PFSK-1 (cell line): ENCODE results near the gene NCK2.

Experiments used
- FOXP2 ChIP-seq: optimal IDR thresholded peaks from 2 replicates; pipeline ENCODE3; 2011; ENCODE audit warnings: borderline replicate concordance, control low read depth, inconsistent platforms; ENCODE audit not compliant: insufficient read depth; ENCODE audit errors: extremely low read length, extremely low read depth
- POLR2AphosphoS5 ChIP-seq: IDR thresholded peaks from 2 replicates; pipeline ENCODE4 v1.6.1; 2012; ENCODE audit warnings: low read depth, mild to moderate bottlenecking, control low read depth, low read length, moderate library complexity
- SIN3A ChIP-seq: IDR thresholded peaks from 2 replicates; pipeline ENCODE4 v1.6.1; 2012; ENCODE audit warnings: mild to moderate bottlenecking, low read length, moderate library complexity, borderline replicate concordance; ENCODE audit not compliant: insufficient read depth
- TAF1 ChIP-seq: IDR thresholded peaks from 2 replicates; pipeline ENCODE4 v1.6.1; 2012; ENCODE audit warnings: low read length, control low read depth, borderline replicate concordance; ENCODE audit not compliant: insufficient read depth
- TF ChIP-seq, protein P1 (sequence below), 2 experiments: IDR thresholded peaks; 2 replicates each; pipeline versions ENCODE4 v1.6.1 to v1.8.0; 2011 to 2012; ENCODE audit warnings: low read depth in 2 of 2, low read length in 2 of 2, control low read depth in 1 of 2, inconsistent platforms in 1 of 2, mild to moderate bottlenecking in 1 of 2, moderate library complexity in 1 of 2; ENCODE audit not compliant: insufficient read depth in 1 of 2

Gene NCK2

DNA sequence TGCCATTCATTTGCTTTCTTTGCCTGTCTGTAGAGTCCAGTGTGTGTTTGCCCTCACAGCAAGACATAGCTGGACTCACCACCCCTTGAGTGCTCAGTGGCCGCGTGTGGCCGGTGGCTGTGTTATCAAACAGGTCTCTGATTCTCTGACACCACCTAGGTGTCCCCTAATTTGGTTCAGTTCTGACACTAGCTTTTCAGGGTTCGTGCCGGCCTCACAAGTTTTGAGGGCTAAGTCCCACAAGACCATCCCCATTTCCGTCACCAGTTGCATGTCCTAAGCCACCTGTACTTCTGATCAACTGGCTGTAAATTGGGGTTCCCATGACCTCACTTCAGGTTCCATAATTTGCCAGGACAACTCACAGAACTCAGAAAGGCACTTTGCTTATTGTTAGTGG lies 23.5 kb downstream of the NCK2 start:
- TF ChIP-seq, protein P1, sequence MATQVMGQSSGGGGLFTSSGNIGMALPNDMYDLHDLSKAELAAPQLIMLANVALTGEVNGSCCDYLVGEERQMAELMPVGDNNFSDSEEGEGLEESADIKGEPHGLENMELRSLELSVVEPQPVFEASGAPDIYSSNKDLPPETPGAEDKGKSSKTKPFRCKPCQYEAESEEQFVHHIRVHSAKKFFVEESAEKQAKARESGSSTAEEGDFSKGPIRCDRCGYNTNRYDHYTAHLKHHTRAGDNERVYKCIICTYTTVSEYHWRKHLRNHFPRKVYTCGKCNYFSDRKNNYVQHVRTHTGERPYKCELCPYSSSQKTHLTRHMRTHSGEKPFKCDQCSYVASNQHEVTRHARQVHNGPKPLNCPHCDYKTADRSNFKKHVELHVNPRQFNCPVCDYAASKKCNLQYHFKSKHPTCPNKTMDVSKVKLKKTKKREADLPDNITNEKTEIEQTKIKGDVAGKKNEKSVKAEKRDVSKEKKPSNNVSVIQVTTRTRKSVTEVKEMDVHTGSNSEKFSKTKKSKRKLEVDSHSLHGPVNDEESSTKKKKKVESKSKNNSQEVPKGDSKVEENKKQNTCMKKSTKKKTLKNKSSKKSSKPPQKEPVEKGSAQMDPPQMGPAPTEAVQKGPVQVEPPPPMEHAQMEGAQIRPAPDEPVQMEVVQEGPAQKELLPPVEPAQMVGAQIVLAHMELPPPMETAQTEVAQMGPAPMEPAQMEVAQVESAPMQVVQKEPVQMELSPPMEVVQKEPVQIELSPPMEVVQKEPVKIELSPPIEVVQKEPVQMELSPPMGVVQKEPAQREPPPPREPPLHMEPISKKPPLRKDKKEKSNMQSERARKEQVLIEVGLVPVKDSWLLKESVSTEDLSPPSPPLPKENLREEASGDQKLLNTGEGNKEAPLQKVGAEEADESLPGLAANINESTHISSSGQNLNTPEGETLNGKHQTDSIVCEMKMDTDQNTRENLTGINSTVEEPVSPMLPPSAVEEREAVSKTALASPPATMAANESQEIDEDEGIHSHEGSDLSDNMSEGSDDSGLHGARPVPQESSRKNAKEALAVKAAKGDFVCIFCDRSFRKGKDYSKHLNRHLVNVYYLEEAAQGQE (IDR thresholded peaks at IDR 0.05; ENCODE audit: insufficient read depth in 1 of 2, low read depth in 2 of 2, low read length in 2 of 2): no peak
- TF ChIP-seq FOXP2 (no peak), SIN3A (no peak), POLR2AphosphoS5 (no peak), TAF1 (no peak)

DNA sequence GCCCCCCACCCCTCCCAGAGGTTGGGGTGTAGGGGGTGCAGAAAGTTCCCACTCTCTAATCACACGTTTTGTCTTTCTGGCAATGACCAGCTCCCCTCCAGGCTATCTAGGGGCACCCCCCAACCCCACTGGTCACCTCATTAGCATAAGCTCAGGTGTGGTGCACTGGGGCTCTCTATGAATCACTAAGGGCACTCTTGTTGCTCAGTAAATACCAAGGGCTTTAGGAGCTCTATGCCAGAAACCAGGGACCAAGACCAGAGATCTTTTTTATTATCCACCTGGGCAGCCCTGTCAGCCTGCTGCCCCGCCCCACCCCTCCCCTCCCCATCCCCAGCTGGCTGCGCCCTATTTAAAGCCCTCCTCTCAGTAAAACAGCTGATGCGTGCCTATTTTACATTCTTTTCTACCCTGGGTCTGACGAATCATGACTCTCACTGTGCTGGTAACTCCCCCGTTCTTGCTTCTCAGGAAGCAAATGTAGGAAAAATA lies 24.3 kb downstream of the NCK2 start:
- TF ChIP-seq TAF1 (no peak), POLR2AphosphoS5 (no peak), SIN3A (no peak), FOXP2 (no peak)
- TF ChIP-seq, protein P1 (IDR thresholded peaks at IDR 0.05; ENCODE audit: insufficient read depth in 1 of 2, low read depth in 2 of 2, low read length in 2 of 2): no peak

DNA sequence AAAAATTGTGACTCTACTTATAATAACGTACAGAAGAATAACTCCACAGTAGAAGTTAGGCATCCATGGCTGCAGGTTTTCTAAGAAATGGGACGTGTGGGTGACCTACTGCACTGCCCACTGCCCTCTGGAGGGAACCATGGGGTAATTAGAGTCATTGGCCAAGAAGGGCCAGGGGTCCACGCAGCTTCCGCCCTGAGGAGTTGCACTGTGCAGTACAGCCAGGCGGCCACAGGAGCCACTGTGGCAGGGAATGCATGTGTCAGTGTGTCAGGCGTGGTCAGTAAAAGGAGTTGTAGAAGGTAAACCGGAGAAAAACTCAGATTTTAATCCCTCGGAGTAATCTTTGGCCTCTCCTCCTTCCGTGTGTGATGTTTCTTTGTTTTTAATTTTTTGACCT lies 24.8 kb downstream of the NCK2 start:
- TF ChIP-seq SIN3A (no peak), FOXP2 (no peak), TAF1 (no peak), POLR2AphosphoS5 (no peak)
- TF ChIP-seq, protein P1 (IDR thresholded peaks at IDR 0.05; ENCODE audit: insufficient read depth in 1 of 2, low read depth in 2 of 2, low read length in 2 of 2): no peak

DNA sequence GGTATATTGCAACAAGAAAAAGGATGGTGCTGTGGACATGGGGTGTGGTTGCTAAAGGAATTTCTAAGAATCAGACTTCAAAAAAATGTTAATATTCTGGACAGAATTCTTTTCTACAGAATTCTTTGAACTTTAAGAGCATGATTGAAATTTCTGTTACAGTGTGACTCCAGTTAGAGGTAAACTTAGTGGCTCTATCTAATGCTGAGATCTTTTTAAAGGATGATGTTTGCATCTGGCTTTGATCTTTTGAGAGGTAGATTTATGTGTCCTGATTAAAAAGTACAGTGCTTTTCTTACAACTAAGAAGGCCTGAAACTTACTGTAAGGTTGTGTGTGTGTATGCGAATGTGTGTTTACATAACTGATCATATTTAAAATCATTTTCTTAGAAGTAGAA lies 25.4 kb downstream of the NCK2 start:
- TF ChIP-seq POLR2AphosphoS5: no peak
- TF ChIP-seq, protein P1 (IDR thresholded peaks at IDR 0.05; ENCODE audit: insufficient read depth in 1 of 2, low read depth in 2 of 2, low read length in 2 of 2): no peak
- TF ChIP-seq SIN3A: no peak
- no peak for TF ChIP-seq TAF1
- no peak for TF ChIP-seq FOXP2

DNA sequence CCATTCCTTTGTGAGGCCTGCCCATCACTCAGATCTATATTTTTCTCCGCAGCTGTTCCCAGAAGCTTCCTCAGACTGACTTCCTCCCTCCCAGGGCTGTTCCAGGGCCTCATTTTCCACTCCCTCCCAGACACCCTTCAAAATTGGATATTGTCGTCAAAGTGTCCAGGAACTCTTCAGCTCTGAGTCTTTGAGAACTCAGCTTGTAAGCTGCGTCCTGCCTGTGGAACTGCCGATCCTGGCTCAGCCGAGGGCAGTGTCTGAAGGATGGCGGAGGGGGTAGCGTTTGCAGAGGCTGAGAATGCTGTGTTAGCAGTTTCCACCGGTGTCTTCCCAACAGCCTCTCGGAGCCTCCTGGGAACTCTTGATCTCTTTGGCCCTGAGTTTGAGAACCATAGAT lies 27.1 kb downstream of the NCK2 start:
- TF ChIP-seq TAF1: no peak
